ENCODE measurements around the gene MPPE1. TPM values are rescaled to one million over a fixed set of nuclear protein-coding genes. Genes with fewer than 3 reads are reported as not detected.

The MPPE1 gene
- total RNA-seq = 39.0 and 52.9 TPM in 2 replicates

- H3K27me3 Mint-ChIP-seq = no peaks in the 10 kb centered on the region
- ATAC-seq (ENCODE audit: low read depth) = peak; percentile 91
- H3K27ac Mint-ChIP-seq = peak within 1 kb of the TSS; percentile 94
- DNase-seq = peak; percentile 87
- TF ChIP-seq, protein P1, sequence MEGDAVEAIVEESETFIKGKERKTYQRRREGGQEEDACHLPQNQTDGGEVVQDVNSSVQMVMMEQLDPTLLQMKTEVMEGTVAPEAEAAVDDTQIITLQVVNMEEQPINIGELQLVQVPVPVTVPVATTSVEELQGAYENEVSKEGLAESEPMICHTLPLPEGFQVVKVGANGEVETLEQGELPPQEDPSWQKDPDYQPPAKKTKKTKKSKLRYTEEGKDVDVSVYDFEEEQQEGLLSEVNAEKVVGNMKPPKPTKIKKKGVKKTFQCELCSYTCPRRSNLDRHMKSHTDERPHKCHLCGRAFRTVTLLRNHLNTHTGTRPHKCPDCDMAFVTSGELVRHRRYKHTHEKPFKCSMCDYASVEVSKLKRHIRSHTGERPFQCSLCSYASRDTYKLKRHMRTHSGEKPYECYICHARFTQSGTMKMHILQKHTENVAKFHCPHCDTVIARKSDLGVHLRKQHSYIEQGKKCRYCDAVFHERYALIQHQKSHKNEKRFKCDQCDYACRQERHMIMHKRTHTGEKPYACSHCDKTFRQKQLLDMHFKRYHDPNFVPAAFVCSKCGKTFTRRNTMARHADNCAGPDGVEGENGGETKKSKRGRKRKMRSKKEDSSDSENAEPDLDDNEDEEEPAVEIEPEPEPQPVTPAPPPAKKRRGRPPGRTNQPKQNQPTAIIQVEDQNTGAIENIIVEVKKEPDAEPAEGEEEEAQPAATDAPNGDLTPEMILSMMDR (IDR thresholded peaks at IDR 0.05) = no peak
- H3K4me1 Mint-ChIP-seq = peaks cover 25% of the 10 kb centered on the region
- peak within 1 kb of the TSS; percentile 94 for H3K4me3 Mint-ChIP-seq
- intact Hi-C loops (cut with micrococcal nuclease) = loop anchor here (1.0 to 2.0 kb wide), 7 partner anchors 25 to 1038 kb away; partner anchors contain the start of genes AFG3L2, CEP76, CHMP1B and IMPA2
- POLR2A ChIA-PET = interaction anchor here (0.6 to 2.0 kb wide), 10 partner anchors 25 to 1083 kb away, joined by 3 to 11 read pairs (median 5); partner anchors contain the start of genes CEP192, CHMP1B and IMPA2
- H3K36me3 Mint-ChIP-seq (ENCODE audit: low read depth) = peaks cover 20% of the 10 kb centered on the region
- no peaks in the 10 kb centered on the region for H3K9me3 Mint-ChIP-seq
- CTCF ChIA-PET = no interaction called here
These were observed at the start of gene MPPE1 for GRCh38 chr18:11908182-11909060. Gene MPPE1, minus strand, starts transcription at chr18:11908317. Its CDS starts 11,053 bp downstream, at chr18:11897264.

GRCh38 chr18:11957636-11958035 is 49.5 kb upstream of the MPPE1 start:
- ChIA-PET POLR2A (interaction anchor here (0.6 kb wide), 1 partner anchor 12 kb away, joined by 5 read pairs; no protein-coding TSS in a partner anchor), CTCF (no interaction called here)

DNA sequence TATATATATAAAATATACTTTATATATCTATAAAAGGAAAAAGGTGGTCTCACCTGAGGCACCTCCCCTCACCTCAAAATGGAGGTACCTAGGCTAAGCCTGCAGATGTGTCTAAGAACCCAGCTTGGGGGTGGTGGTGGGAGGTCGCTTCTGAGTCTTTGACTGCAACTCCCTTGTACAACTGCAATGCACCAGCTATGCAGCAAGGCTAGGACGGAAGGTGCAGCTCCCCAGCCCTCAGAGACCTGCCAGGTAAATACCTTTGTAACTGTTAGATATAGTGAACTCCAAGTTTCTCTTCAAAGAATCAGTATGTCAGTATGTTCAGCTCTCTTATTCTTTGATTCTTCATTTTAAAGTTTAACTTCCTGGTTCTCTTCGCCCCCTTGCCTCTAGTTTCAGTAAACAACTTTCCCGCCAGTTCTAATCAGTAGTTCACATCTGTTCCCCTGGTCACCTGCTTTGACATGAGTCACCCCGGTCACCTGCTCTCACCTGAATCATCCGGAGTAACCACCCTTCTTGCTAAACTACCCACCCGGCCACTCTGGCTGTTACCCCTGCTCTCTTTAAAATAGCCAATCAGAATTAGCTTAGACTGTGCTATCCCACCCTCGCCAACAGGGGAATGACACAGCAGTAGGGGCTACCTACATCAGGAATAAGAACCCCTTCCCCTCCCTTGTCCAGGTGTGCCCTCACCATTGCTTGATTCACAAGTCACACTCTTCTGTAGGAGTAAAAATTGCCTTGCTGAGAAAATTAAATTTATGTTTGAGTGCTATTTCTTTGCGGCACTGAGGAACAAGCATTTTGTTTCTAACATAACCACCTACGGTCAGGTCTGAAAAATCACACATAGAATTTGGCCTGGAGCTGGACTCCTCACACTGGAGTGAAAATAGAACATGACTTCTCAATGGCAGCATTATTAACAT is 48.5 kb upstream of the MPPE1 start:
- ChIA-PET CTCF (no interaction called here), POLR2A (no interaction called here)
- ATAC-seq (ENCODE audit: low read depth) (no peak), DNase-seq (no peak)
- peaks cover 12% of the 10 kb centered on the region for H3K9me3 Mint-ChIP-seq
- intact Hi-C loops (cut with micrococcal nuclease) = no loop called here
- H3K4me1 Mint-ChIP-seq = no peaks in the 10 kb centered on the region
- H3K4me3 Mint-ChIP-seq = no peak overlapping the region
- H3K36me3 Mint-ChIP-seq (ENCODE audit: low read depth) = no peaks in the 10 kb centered on the region
- H3K27me3 Mint-ChIP-seq = no peaks in the 10 kb centered on the region
- TF ChIP-seq, protein P1 (IDR thresholded peaks at IDR 0.05) = no peak
- H3K27ac Mint-ChIP-seq = no peak overlapping the region

More at GRCh38 chr18:11957636-11958035, 49.5 kb upstream of the MPPE1 start:
- H3K4me3 Mint-ChIP-seq = no peak overlapping the region
- no peaks in the 10 kb centered on the region for H3K36me3 Mint-ChIP-seq (ENCODE audit: low read depth)
- TF ChIP-seq, protein P1 (IDR thresholded peaks at IDR 0.05) = no peak
- intact Hi-C loops (cut with micrococcal nuclease) = no loop called here
- no peaks in the 10 kb centered on the region for H3K27me3 Mint-ChIP-seq
- no peak for ATAC-seq (ENCODE audit: low read depth)
- no peaks in the 10 kb centered on the region for H3K4me1 Mint-ChIP-seq
- DNase-seq = no peak
- H3K27ac Mint-ChIP-seq = no peak overlapping the region
- H3K9me3 Mint-ChIP-seq = peaks cover 12% of the 10 kb centered on the region

- H3K27me3 Mint-ChIP-seq = no peaks in the 10 kb centered on the region
- TF ChIP-seq, protein P1 (IDR thresholded peaks at IDR 0.05) = no peak
- H3K4me1 Mint-ChIP-seq = no peaks in the 10 kb centered on the region
- no peak for DNase-seq
- POLR2A ChIA-PET = no interaction called here
- intact Hi-C loops (cut with micrococcal nuclease) = no loop called here
- peaks cover 12% of the 10 kb centered on the region for H3K9me3 Mint-ChIP-seq
- H3K27ac Mint-ChIP-seq = no peak overlapping the region
- ATAC-seq (ENCODE audit: low read depth) = no peak
- no peak overlapping the region for H3K4me3 Mint-ChIP-seq
- CTCF ChIA-PET = interaction anchor here (1.6 kb wide), 1 partner anchor 40 kb away, joined by 4 read pairs; no protein-coding TSS in a partner anchor
- no peaks in the 10 kb centered on the region for H3K36me3 Mint-ChIP-seq (ENCODE audit: low read depth)
These were observed 47.3 kb upstream of the MPPE1 start for GRCh38 chr18:11955239-11956029.
